ENCODE measurements around the gene TMEM74B. TPM values are rescaled to one million over a fixed set of nuclear protein-coding genes. Genes with fewer than 3 reads are reported as not detected.

The TMEM74B gene
- total and polyA plus RNA-seq, 4 donors, result 0.14 to 3.4 (median 0.59) TPM

DNA sequence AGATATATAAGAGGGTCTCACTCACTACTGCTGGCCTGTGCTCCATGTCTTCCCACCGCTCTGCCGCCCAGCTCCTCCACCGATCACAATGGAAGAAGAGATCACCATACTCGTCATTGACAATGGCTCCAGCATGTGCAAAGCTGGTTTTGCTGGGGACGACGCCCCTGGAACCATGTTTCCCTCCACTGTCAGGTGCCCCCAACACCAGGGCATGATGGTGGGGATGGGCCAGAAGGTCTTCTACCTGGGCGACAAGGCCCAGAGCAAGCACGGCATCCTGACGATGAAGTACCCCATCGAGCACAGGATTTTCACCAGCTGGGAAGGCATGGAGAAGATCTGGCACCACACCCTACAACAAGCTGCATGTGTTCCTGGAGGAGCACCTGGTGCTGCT is 24.3 kb downstream of the TMEM74B start (continued):
- TF ChIP-seq JUND (IDR thresholded peaks at IDR 0.05), result no peak
- TF ChIP-seq HNF4G (IDR thresholded peaks at IDR 0.05), result no peak
- no peak for TF ChIP-seq NR2F2 (IDR thresholded peaks at IDR 0.05)
- TF ChIP-seq, protein P1, sequence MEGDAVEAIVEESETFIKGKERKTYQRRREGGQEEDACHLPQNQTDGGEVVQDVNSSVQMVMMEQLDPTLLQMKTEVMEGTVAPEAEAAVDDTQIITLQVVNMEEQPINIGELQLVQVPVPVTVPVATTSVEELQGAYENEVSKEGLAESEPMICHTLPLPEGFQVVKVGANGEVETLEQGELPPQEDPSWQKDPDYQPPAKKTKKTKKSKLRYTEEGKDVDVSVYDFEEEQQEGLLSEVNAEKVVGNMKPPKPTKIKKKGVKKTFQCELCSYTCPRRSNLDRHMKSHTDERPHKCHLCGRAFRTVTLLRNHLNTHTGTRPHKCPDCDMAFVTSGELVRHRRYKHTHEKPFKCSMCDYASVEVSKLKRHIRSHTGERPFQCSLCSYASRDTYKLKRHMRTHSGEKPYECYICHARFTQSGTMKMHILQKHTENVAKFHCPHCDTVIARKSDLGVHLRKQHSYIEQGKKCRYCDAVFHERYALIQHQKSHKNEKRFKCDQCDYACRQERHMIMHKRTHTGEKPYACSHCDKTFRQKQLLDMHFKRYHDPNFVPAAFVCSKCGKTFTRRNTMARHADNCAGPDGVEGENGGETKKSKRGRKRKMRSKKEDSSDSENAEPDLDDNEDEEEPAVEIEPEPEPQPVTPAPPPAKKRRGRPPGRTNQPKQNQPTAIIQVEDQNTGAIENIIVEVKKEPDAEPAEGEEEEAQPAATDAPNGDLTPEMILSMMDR (IDR thresholded peaks at IDR 0.05; ENCODE audit: low read depth, low read length, missing input control), result no peak
- no peak for TF ChIP-seq EGR1 (IDR thresholded peaks at IDR 0.05; ENCODE audit: low read depth in 2 of 2)

DNA sequence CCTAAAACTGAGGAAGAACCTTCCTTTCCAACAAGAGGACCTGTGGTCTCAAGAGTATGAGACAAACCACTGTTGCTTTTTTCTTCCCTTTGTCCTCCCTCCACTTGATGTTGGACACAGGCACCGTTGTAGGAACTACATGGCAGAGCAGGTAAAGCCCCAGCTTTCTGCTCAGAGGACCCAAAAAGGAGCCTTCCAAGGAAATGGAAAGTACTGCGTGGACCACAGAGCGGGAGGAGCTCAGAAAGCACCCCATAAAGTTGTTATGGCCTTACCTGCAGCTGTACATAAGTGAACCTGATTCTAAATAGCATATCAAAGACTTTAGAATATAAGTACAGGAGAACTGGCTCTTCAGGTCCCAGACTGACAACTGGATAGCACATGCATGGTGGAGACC is 29.4 kb downstream of the TMEM74B start:
- Histone ChIP-seq H3K4me3 (ENCODE audit: low read depth in 1 of 3, low read length in 3 of 3) (no peak overlapping the region), H3K9ac (ENCODE audit: low read depth in 1 of 2, low read length in 2 of 2) (no peak overlapping the region), H3K36me3 (ENCODE audit: control insufficient read depth in 4 of 4, insufficient read depth in 3 of 4, low read depth in 1 of 4, low read length in 3 of 4) (peaks cover 13 to 29% (median 24%) of the 10 kb centered on the region in 4 donors), H3K4me1 (ENCODE audit: control insufficient read depth in 4 of 4, insufficient read depth in 4 of 4, low read length in 3 of 4) (peaks cover 0 to 6% (median 1%) of the 10 kb centered on the region in 4 donors), H3K9me3 (ENCODE audit: control insufficient read depth in 4 of 4, low read length in 3 of 4) (no peaks in the 10 kb centered on the region), H3K27ac (ENCODE audit: low read depth in 1 of 2, low read length in 2 of 2) (no peak overlapping the region), H3K27me3 (ENCODE audit: control insufficient read depth in 4 of 4, insufficient read depth in 4 of 4, low read length in 3 of 4) (no peaks in the 10 kb centered on the region)
- DNase-seq (ENCODE audit: low spot score), result no peak
- WGBS, result 98% methylated on average over 3 of the region's 3 CpGs
- TF ChIP-seq, protein P1 (IDR thresholded peaks at IDR 0.05; ENCODE audit: low read depth, low read length, missing input control), result no peak
- no peak for TF ChIP-seq RAD21 (IDR thresholded peaks at IDR 0.05)
- TF ChIP-seq NR2F2 (IDR thresholded peaks at IDR 0.05), result no peak
- TF ChIP-seq HNF4A (conservative IDR thresholded peaks at IDR 0.05), result no peak
- TF ChIP-seq, protein P2, sequence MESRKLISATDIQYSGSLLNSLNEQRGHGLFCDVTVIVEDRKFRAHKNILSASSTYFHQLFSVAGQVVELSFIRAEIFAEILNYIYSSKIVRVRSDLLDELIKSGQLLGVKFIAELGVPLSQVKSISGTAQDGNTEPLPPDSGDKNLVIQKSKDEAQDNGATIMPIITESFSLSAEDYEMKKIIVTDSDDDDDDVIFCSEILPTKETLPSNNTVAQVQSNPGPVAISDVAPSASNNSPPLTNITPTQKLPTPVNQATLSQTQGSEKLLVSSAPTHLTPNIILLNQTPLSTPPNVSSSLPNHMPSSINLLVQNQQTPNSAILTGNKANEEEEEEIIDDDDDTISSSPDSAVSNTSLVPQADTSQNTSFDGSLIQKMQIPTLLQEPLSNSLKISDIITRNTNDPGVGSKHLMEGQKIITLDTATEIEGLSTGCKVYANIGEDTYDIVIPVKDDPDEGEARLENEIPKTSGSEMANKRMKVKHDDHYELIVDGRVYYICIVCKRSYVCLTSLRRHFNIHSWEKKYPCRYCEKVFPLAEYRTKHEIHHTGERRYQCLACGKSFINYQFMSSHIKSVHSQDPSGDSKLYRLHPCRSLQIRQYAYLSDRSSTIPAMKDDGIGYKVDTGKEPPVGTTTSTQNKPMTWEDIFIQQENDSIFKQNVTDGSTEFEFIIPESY (IDR thresholded peaks at IDR 0.05), result no peak
- TF ChIP-seq SP1 (IDR thresholded peaks at IDR 0.05), result no peak
- TF ChIP-seq, protein P3, sequence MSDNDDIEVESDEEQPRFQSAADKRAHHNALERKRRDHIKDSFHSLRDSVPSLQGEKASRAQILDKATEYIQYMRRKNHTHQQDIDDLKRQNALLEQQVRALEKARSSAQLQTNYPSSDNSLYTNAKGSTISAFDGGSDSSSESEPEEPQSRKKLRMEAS (IDR thresholded peaks at IDR 0.05), result no peak
- TF ChIP-seq FOXA1 (IDR thresholded peaks at IDR 0.05), result no peak
- TF ChIP-seq FOXA2 (IDR thresholded peaks at IDR 0.05), result no peak
- no peak for TF ChIP-seq TAF1 (conservative IDR thresholded peaks at IDR 0.05)
- TF ChIP-seq, protein P4, sequence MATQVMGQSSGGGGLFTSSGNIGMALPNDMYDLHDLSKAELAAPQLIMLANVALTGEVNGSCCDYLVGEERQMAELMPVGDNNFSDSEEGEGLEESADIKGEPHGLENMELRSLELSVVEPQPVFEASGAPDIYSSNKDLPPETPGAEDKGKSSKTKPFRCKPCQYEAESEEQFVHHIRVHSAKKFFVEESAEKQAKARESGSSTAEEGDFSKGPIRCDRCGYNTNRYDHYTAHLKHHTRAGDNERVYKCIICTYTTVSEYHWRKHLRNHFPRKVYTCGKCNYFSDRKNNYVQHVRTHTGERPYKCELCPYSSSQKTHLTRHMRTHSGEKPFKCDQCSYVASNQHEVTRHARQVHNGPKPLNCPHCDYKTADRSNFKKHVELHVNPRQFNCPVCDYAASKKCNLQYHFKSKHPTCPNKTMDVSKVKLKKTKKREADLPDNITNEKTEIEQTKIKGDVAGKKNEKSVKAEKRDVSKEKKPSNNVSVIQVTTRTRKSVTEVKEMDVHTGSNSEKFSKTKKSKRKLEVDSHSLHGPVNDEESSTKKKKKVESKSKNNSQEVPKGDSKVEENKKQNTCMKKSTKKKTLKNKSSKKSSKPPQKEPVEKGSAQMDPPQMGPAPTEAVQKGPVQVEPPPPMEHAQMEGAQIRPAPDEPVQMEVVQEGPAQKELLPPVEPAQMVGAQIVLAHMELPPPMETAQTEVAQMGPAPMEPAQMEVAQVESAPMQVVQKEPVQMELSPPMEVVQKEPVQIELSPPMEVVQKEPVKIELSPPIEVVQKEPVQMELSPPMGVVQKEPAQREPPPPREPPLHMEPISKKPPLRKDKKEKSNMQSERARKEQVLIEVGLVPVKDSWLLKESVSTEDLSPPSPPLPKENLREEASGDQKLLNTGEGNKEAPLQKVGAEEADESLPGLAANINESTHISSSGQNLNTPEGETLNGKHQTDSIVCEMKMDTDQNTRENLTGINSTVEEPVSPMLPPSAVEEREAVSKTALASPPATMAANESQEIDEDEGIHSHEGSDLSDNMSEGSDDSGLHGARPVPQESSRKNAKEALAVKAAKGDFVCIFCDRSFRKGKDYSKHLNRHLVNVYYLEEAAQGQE (IDR thresholded peaks at IDR 0.05), result no peak
- TF ChIP-seq EGR1 (IDR thresholded peaks at IDR 0.05; ENCODE audit: low read depth in 2 of 2), result no peak
- no peak for TF ChIP-seq JUND (IDR thresholded peaks at IDR 0.05)
- TF ChIP-seq GABPA (IDR thresholded peaks at IDR 0.05 in 1 of 2, conservative IDR thresholded peaks at IDR 0.05 in 1 of 2), result no peak
- TF ChIP-seq HNF4G (IDR thresholded peaks at IDR 0.05), result no peak
- no peak for TF ChIP-seq RXRA (IDR thresholded peaks at IDR 0.05)
- TF ChIP-seq YY1 (IDR thresholded peaks at IDR 0.05), result no peak

All from liver (tissue), 9 donors.